IPS-20b (cell line): ENCODE measurements around the gene SMYD4.

ENCODE experiments used
- H3K27ac ChIP-seq: one replicate; pipeline ENCODE4 v1.5.1; 2013; ENCODE audit warnings: low read length
- H3K27me3 ChIP-seq: 2 replicates; pipeline ENCODE4 v1.6.1; 2013; ENCODE audit warnings: mild to moderate bottlenecking, low read length, inconsistent platforms; ENCODE audit not compliant: insufficient read depth
- H3K36me3 ChIP-seq: 2 replicates; pipeline ENCODE4 v1.6.1; 2013; ENCODE audit warnings: low read depth, mild to moderate bottlenecking, inconsistent platforms, low read length, moderate library complexity; ENCODE audit not compliant: insufficient read depth
- H3K4me1 ChIP-seq: 2 replicates; pipeline ENCODE4 v1.6.1; 2013; ENCODE audit warnings: mild to moderate bottlenecking, control low read depth, inconsistent platforms, low read length, moderate library complexity; ENCODE audit not compliant: insufficient read depth
- H3K4me3 ChIP-seq: 2 replicates; pipeline ENCODE4 v1.5.1; 2013; ENCODE audit warnings: mild to moderate bottlenecking, low read length, inconsistent platforms
- H3K9ac ChIP-seq: 2 replicates; pipeline ENCODE4 v1.6.1; 2013; ENCODE audit warnings: low read depth, mild to moderate bottlenecking, inconsistent platforms, low read length, moderate library complexity
- H3K9me3 ChIP-seq: 2 replicates; pipeline ENCODE4 v1.6.1; 2013; ENCODE audit warnings: mild to moderate bottlenecking, low read depth, low read length, inconsistent platforms; ENCODE audit not compliant: insufficient read depth

Gene SMYD4, protein sequence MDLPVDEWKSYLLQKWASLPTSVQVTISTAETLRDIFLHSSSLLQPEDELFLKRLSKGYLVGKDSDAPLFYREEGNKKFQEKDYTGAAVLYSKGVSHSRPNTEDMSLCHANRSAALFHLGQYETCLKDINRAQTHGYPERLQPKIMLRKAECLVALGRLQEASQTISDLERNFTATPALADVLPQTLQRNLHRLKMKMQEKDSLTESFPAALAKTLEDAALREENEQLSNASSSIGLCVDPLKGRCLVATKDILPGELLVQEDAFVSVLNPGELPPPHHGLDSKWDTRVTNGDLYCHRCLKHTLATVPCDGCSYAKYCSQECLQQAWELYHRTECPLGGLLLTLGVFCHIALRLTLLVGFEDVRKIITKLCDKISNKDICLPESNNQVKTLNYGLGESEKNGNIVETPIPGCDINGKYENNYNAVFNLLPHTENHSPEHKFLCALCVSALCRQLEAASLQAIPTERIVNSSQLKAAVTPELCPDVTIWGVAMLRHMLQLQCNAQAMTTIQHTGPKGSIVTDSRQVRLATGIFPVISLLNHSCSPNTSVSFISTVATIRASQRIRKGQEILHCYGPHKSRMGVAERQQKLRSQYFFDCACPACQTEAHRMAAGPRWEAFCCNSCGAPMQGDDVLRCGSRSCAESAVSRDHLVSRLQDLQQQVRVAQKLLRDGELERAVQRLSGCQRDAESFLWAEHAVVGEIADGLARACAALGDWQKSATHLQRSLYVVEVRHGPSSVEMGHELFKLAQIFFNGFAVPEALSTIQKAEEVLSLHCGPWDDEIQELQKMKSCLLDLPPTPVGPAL

GRCh38 chr17:1829592-1830257 lies at the start of gene SMYD4, which contains the start of gene RPA1:
TSS of gene SMYD4 (minus strand) at chr17:1829902. CDS start at chr17:1827994, 1,908 bp downstream.
TSS of gene RPA1 (plus strand) at chr17:1830005. CDS start at chr17:1830094, 89 bp downstream.
- peak within 1 kb of the TSS; percentile 92 for H3K4me3 ChIP-seq
- peak within 1 kb of the TSS; percentile 81 for H3K9ac ChIP-seq
- H3K27me3 ChIP-seq: no peaks in the 10 kb centered on the region
- peak within 1 kb of the TSS; percentile 44 for H3K27ac ChIP-seq
- H3K4me1 ChIP-seq: peaks cover 3% of the 10 kb centered on the region; the same call in 1 of the 2 replicates
- no peaks in the 10 kb centered on the region for H3K9me3 ChIP-seq
- H3K36me3 ChIP-seq: peaks cover 40% of the 10 kb centered on the region

GRCh38 chr17:1878419-1879121 lies 48.9 kb upstream of the SMYD4 start:
- no peak overlapping the region for H3K27ac ChIP-seq
- H3K4me3 ChIP-seq: no peak overlapping the region
- no peaks in the 10 kb centered on the region for H3K4me1 ChIP-seq
- no peak overlapping the region for H3K9ac ChIP-seq
- H3K27me3 ChIP-seq: no peaks in the 10 kb centered on the region
- H3K36me3 ChIP-seq: peaks cover 84% of the 10 kb centered on the region
- no peaks in the 10 kb centered on the region for H3K9me3 ChIP-seq

DNA sequence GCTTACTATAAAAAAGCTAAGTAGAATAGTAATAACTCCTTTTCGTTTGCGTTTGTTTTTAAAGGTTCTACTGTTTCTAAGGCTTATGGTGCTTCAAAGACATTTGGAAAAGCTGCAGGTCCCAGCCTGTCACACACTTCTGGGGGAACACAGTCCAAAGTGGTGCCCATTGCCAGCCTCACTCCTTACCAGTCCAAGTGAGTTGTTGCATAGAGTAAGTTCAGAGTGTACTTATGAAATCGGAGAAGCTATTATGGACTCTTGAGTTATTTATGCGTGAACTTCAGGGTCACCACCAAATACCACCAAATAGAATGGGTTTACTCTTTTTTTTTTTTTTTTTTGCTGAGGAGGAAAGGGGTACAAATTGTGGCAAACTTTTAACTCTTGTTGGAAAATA lies 45.9 kb upstream of the SMYD4 start:
- no peaks in the 10 kb centered on the region for H3K9me3 ChIP-seq
- no peak overlapping the region for H3K4me3 ChIP-seq
- no peaks in the 10 kb centered on the region for H3K27me3 ChIP-seq
- no peak overlapping the region for H3K9ac ChIP-seq
- H3K27ac ChIP-seq: no peak overlapping the region
- H3K36me3 ChIP-seq: peaks cover 86% of the 10 kb centered on the region
- H3K4me1 ChIP-seq: no peaks in the 10 kb centered on the region

- H3K9ac ChIP-seq: no peak overlapping the region
- H3K9me3 ChIP-seq: no peaks in the 10 kb centered on the region
- no peaks in the 10 kb centered on the region for H3K27me3 ChIP-seq
- peaks cover 76% of the 10 kb centered on the region for H3K36me3 ChIP-seq
- no peak overlapping the region for H3K27ac ChIP-seq
- no peaks in the 10 kb centered on the region for H3K4me1 ChIP-seq
- H3K4me3 ChIP-seq: no peak overlapping the region
These were observed 43.7 kb upstream of the SMYD4 start for GRCh38 chr17:1873418-1873817.

GRCh38 chr17:1872976-1873375 lies 43.3 kb upstream of the SMYD4 start:
- H3K27ac ChIP-seq: no peak overlapping the region
- no peaks in the 10 kb centered on the region for H3K4me1 ChIP-seq
- no peak overlapping the region for H3K9ac ChIP-seq
- H3K27me3 ChIP-seq: no peaks in the 10 kb centered on the region
- peaks cover 72% of the 10 kb centered on the region for H3K36me3 ChIP-seq
- no peak overlapping the region for H3K4me3 ChIP-seq
- H3K9me3 ChIP-seq: no peaks in the 10 kb centered on the region

DNA sequence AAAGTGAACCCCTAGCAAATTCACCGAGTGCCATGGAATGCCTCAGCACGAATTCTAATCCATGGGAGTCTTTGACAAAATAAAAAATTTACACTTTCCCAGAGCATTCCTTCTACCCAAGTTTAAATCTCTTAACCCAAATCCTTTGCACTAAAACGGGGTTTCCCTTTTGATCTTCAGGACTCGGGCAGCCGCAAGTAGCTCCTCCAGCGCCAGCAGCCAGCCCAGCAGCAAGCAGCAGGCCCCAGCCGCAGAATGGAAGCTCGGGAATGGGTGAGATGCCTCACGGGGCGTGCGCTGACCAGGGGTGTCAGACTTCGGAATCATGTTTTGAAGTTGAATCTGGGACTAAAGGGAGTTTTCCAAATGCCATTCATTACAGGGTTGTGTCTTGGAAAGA lies 42.6 kb upstream of the SMYD4 start:
- Histone ChIP-seq H3K9ac (no peak overlapping the region), H3K9me3 (no peaks in the 10 kb centered on the region), H3K36me3 (peaks cover 67% of the 10 kb centered on the region), H3K4me3 (no peak overlapping the region), H3K4me1 (no peaks in the 10 kb centered on the region), H3K27me3 (no peaks in the 10 kb centered on the region), H3K27ac (no peak overlapping the region)

GRCh38 chr17:1871756-1872155 lies 42.1 kb upstream of the SMYD4 start:
- Histone ChIP-seq H3K36me3 (peaks cover 65% of the 10 kb centered on the region), H3K9ac (no peak overlapping the region), H3K9me3 (no peaks in the 10 kb centered on the region), H3K4me1 (no peaks in the 10 kb centered on the region), H3K27me3 (no peaks in the 10 kb centered on the region), H3K4me3 (no peak overlapping the region), H3K27ac (no peak overlapping the region)

- H3K4me1 ChIP-seq: no peaks in the 10 kb centered on the region
- no peak overlapping the region for H3K27ac ChIP-seq
- H3K27me3 ChIP-seq: no peaks in the 10 kb centered on the region
- peaks cover 56% of the 10 kb centered on the region for H3K36me3 ChIP-seq
- no peak overlapping the region for H3K4me3 ChIP-seq
- H3K9ac ChIP-seq: no peak overlapping the region
- no peaks in the 10 kb centered on the region for H3K9me3 ChIP-seq
These were observed 40.9 kb upstream of the SMYD4 start for GRCh38 chr17:1870592-1870991.

DNA sequence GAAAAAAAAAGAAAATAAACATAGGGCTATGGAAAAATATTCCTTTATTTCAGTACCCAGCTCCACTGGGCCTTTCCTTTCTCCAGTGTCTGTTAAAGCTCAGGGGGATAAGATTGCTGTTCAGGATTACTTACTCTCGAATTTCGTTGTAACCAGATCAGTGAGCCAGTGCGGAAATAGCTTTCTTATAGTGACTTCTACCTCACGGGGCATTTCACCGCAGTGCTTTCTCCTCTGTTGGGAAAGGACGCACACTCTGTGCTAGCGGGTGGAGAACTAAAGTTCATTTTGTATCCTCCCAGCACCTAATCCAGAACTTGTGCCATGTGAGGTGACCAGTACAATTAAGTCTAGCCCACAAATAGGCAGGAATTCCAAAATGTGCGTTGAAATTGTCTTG lies 38.4 kb upstream of the SMYD4 start:
- Histone ChIP-seq H3K4me1 (no peaks in the 10 kb centered on the region), H3K9me3 (no peaks in the 10 kb centered on the region), H3K27me3 (no peaks in the 10 kb centered on the region), H3K27ac (no peak overlapping the region), H3K9ac (no peak overlapping the region), H3K4me3 (no peak overlapping the region), H3K36me3 (peaks cover 36% of the 10 kb centered on the region)

DNA sequence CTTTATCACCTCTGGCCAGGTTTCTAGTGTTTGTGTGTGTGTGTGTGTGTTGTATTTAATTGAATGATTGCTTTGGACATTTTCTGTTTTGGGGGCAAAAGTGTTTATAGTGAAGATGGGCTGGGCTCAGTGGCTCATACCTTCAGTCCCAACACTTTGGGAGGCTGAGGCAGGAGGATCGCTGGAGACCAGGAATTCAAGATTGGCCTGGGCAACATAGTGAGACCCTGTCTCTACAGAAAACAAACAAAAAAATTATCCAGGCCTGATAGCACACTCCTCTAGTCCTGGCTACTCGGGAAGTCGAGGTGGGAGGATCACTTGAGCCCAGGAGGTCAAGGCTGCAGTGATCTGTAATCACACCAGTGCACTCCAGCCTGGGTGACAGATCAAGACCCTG lies 37.6 kb upstream of the SMYD4 start:
- no peaks in the 10 kb centered on the region for H3K4me1 ChIP-seq
- H3K4me3 ChIP-seq: no peak overlapping the region
- no peak overlapping the region for H3K27ac ChIP-seq
- no peaks in the 10 kb centered on the region for H3K9me3 ChIP-seq
- H3K36me3 ChIP-seq: peaks cover 28% of the 10 kb centered on the region
- H3K9ac ChIP-seq: no peak overlapping the region
- H3K27me3 ChIP-seq: no peaks in the 10 kb centered on the region
